Stimulated activated CD8-positive, alpha-beta memory T cell treated with anti-CD3 and anti-CD28 coated beads, Interleukin-7, amount 100 ng/mL, for 1 hour (primary cell): ENCODE data around the gene MEIKIN.

Experiments used
- DNase-seq, 2 donors: peaks; one replicate each; pipeline ENCODE4 v3.0.0-alpha.2; 2020; ENCODE audit warnings: low read depth in 2 of 2

MEIKIN gene

GRCh38 chr5:131769336-131769735 is 176.1 kb downstream of the MEIKIN start:
- DNase-seq = no peak

DNA sequence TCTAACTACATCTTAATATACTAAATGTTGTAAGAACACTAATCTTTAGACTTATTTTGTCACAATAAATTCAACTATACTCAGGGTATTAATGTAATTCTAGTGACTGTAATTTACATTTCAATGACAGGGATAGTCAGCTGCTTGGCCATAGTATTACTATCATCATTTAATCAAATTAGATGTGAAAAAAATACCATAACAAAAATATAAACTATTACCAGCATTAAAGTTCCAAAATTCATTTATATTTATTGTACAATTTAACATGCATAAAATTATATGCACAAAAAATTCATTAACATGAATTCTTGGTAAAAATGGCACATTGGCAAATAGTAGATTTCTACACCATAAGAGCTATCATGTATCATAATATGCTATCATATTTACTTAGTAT is 177.6 kb downstream of the MEIKIN start:
- DNase-seq = no peak

DNA sequence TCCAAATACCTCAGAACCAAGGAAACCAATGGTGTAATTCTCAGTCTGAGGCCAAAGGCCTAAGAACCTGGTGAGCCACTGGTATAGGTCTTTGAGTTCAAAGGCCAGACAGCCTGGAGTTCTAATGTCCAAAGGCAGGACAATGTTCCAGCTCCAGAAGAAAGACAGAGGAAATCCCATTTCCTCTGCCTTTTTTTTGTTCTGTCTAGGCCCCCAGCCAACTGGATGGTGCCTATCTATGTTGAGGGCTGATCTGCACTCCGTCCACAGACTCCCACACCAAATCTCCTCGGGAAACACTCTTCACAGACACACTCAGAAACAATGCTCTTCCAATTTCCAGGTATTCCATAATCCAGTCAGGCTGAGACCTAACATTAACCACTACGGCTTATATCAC is 178.8 kb downstream of the MEIKIN start:
- DNase-seq = no peak

DNA sequence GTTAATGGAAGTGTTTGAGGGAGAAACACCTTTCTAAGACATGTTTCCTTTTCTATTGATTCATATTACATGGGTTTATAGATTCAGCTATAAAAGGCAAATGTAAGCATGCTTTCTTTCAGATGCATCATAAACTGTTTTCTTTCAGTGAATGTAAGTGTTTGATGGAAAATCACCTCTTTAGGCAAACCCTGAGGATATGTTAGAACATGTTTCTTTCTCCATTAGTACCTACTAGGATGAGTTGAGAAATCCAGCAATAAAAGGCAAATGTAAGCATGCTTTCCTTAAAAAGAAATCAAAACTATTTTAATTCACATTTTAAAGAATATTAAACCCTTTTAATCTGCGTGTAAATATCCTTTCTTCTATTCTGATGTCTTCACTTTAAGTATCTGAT is 180.2 kb downstream of the MEIKIN start:
- no peak for DNase-seq

GRCh38 chr5:131763968-131764367 is 181.5 kb downstream of the MEIKIN start:
- no peak for DNase-seq

DNA sequence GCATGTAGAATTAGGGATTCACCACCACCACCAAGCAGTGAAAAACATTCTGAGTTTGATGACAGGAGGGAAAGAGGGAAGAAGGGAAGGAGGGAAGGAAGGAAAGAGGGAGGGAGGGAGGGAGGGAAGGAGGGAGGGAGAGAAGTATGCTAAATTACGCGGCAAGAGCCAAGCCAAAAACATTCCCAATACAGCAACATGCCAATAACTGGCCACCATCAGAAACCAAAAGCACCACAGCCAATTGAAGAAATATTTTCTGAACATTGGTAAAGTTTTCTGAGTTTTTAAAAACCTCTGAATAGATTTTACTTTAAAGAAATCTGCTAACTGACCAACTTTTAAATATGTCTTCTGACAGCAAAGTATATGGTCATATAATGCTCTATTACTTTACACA is 184.7 kb downstream of the MEIKIN start:
- no peak for DNase-seq

GRCh38 chr5:131759704-131760103 is 185.8 kb downstream of the MEIKIN start:
- no peak for DNase-seq

DNA sequence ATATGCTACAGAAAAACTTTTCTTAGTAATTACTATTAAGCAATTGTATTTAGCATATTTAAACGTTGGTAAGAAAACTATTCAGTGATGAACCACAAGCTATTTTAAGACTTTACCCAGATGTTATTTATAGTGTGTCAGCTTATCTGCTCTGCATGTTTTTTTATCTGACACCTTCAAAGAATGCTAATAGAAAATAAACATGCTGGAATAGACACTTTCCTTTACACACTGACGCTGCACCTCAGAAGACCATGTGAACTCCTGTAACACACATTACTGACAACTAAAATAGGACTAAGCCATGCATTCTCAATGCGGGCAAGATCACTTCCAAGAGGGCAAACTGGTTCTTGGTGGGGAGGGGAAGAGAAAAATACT is 187.0 kb downstream of the MEIKIN start:
- DNase-seq = no peak

DNA sequence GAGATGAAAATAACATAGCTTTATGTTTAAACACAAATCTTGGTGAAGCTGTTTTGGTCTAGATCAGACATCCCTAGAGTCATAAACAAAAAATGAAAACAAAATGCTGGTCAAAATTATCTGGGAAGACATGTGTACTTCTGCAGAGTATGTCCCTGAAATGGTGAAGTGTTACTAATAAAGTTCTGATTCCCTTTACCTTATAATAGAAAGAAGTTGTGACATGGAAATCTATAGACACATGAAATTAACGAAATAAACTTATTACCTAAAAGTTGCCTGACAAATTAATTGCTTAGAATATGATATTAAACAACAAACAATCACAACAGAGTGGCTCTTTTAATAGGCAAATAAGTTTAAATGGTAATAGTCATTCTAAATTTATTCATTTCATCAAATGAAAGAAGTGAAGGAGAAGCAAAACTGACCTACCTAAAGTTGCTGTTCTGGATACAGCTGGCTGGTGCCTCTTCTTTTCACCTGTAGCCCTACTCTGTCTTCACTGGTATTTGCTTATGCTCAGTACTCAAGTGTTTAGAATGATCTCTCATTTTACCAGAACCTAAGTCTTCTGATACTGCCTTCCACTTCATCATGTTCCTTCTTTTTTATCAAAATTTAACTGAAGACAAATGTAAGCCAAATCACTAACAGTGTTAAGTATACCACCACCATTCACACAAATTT is 187.5 kb downstream of the MEIKIN start:
- DNase-seq = no peak
